Prostate gland (tissue), 2 donors: ENCODE measurements around the gene RHBDD2. TPM values are rescaled to one million over a fixed set of nuclear protein-coding genes. Genes with fewer than 3 reads are reported as not detected.
"Not testable (repeated sequence)": the region's sequence is repeated elsewhere in the genome, so short reads cannot be mapped to it uniquely, and the experiment has no call there.

Source experiments
- DNase-seq: peaks from one replicate; pipeline ENCODE4 v3.0.0-alpha.2; 2019; ENCODE audit warnings: low spot score
- H3K27ac ChIP-seq, 2 donors: fragments of 200-600 bp; sonication (generic); 2 replicates each; pipeline ENCODE4 v1.5.1; 2017 to 2019
- H3K27me3 ChIP-seq: fragments of 200-600 bp; sonication (generic); replicated peaks from 2 replicates; pipeline ENCODE4 v1.5.1; 2019; ENCODE audit not compliant: insufficient read depth
- H3K36me3 ChIP-seq, 2 donors: fragments of 200-600 bp; sonication (generic); 1 replicate in 1 of 2; 2 replicates in 1 of 2; pipeline versions ENCODE4 v1.5.1 to v1.8.1; 2017 to 2019
- H3K4me1 ChIP-seq: fragments of 200-600 bp; sonication (generic); replicated peaks from 2 replicates; pipeline ENCODE4 v1.5.1; 2019
- H3K4me3 ChIP-seq, 2 donors: fragments of 200-600 bp; sonication (generic); 2 replicates each; pipeline ENCODE4 v1.5.1; 2017 to 2019
- H3K9me3 ChIP-seq: fragments of 200-600 bp; sonication (generic); 2 replicates; pipeline ENCODE4 v1.5.1; 2017
- CTCF ChIP-seq, 4 experiments: fragments of 200-600 bp in 2 of 4; fragments of 450-650 bp in 2 of 4; sonication (generic) in 2 of 4; IDR thresholded peaks; 1 replicate in 3 of 4; 2 replicates in 1 of 4; pipeline ENCODE4 v1.5.1; 2016 to 2019; ENCODE audit warnings: antibody characterized with exemption in 4 of 4, mild to moderate bottlenecking in 2 of 4, moderate library complexity in 2 of 4
- POLR2A ChIP-seq: fragments of 450-650 bp; IDR thresholded peaks from one replicate; pipeline ENCODE4 v1.6.1; 2016; ENCODE audit warnings: antibody characterized with exemption, mild to moderate bottlenecking
- POLR2AphosphoS5 ChIP-seq: sonication (generic); formaldehyde crosslinking; IDR thresholded peaks from one replicate; pipeline ENCODE4 v1.6.1; 2017; ENCODE audit warnings: antibody characterized with exemption
- WGBS: methylation state at CpG from one replicate; pipeline ENCODE4 v1.1.5; 2018; 5-methylcytosine and 5-hydroxymethylcytosine counted together
- intact Hi-C: fragments of 100-400 bp; cut with DNase I; formaldehyde crosslinking; loops from one replicate; pipeline ENCODE4 v1.14.2; 2022
- total RNA-seq, 2 donors: library from RNA; depleted of rRNA; stranded (reverse); fragments of >200 nt; gene quantifications; one replicate each; pipeline ENCODE4 v1.1.0, GENCODE V29; 2016

Gene RHBDD2
- 100 to 1,000 TPM; 101 to 130 TPM for total RNA-seq

GRCh38 chr7:75878769-75879611 is at the start of gene RHBDD2:
Gene RHBDD2, plus strand, starts transcription at chr7:75879034. Its CDS starts 49 bp downstream, at chr7:75879083.
- peak within 1 kb of the TSS; percentile 94 for H3K27ac ChIP-seq
- under 1% methylated on average over 52 of the region's 65 CpGs for WGBS
- peak in 2 of 4 experiments; percentile 55 to 64 for TF ChIP-seq CTCF (IDR thresholded peaks at IDR 0.05)
- TF ChIP-seq POLR2A = peak; percentile 99
- TF ChIP-seq POLR2AphosphoS5 = peak; percentile 97
- DNase-seq = peak; percentile 94
- H3K4me1 ChIP-seq = no peaks in the 10 kb centered on the region
- H3K9me3 ChIP-seq = no peaks in the 10 kb centered on the region
- no peaks in the 10 kb centered on the region for H3K27me3 ChIP-seq
- intact Hi-C loops = loop anchor here (5.0 kb wide), 1 partner anchor 33 kb away; no protein-coding TSS in a partner anchor
- H3K4me3 ChIP-seq = peak within 1 kb of the TSS; percentile 74 to 90
- peaks cover 2 to 6% of the 10 kb centered on the region in 2 donors for H3K36me3 ChIP-seq

- H3K4me3 ChIP-seq, H3K27ac ChIP-seq, H3K27me3 ChIP-seq, H3K36me3 ChIP-seq, DNase-seq, H3K9me3 ChIP-seq, intact Hi-C loops, H3K4me1 ChIP-seq: not testable (repeated sequence)
- 77% methylated on average over 6 of the region's 6 CpGs for WGBS
These were observed 49.2 kb upstream of the RHBDD2 start for GRCh38 chr7:75829656-75830055.

- TF ChIP-seq POLR2A (no peak), CTCF (IDR thresholded peaks at IDR 0.05) (no peak), POLR2AphosphoS5 (no peak)
- Histone ChIP-seq H3K9me3 (no peaks in the 10 kb centered on the region), H3K36me3 (no peaks in the 10 kb centered on the region), H3K27ac (no peak overlapping the region), H3K4me3 (no peak overlapping the region), H3K27me3 (no peaks in the 10 kb centered on the region), H3K4me1 (no peaks in the 10 kb centered on the region)
- 71% methylated on average over 6 of the region's 6 CpGs for WGBS
- intact Hi-C loops = no loop called here
- no peak for DNase-seq
These were observed 47.9 kb upstream of the RHBDD2 start for GRCh38 chr7:75830978-75831377.

- DNase-seq, H3K27me3 ChIP-seq, intact Hi-C loops, H3K4me3 ChIP-seq, H3K36me3 ChIP-seq, H3K27ac ChIP-seq, H3K4me1 ChIP-seq, H3K9me3 ChIP-seq: not testable (repeated sequence)
- WGBS = 70% methylated on average over 6 of the region's 6 CpGs
These were observed 45.2 kb upstream of the RHBDD2 start for GRCh38 chr7:75833662-75834061.

- TF ChIP-seq POLR2A (no peak), POLR2AphosphoS5 (no peak)
- H3K27me3 ChIP-seq = no peaks in the 10 kb centered on the region
- H3K9me3 ChIP-seq = no peaks in the 10 kb centered on the region
- H3K36me3 ChIP-seq = no peaks in the 10 kb centered on the region
- H3K4me3 ChIP-seq = no peak overlapping the region
- H3K27ac ChIP-seq = no peak overlapping the region
- intact Hi-C loops = no loop called here
- no peak for DNase-seq
- 89% methylated on average over 29 of the region's 29 CpGs for WGBS
- no peaks in the 10 kb centered on the region for H3K4me1 ChIP-seq
These were observed 43.0 kb upstream of the RHBDD2 start for GRCh38 chr7:75835688-75836285.

- Histone ChIP-seq H3K36me3 (no peaks in the 10 kb centered on the region), H3K27ac (no peak overlapping the region), H3K4me3 (no peak overlapping the region), H3K27me3 (no peaks in the 10 kb centered on the region), H3K4me1 (no peaks in the 10 kb centered on the region), H3K9me3 (no peaks in the 10 kb centered on the region)
- WGBS = 84% methylated on average over 7 of the region's 7 CpGs
- intact Hi-C loops = no loop called here
- TF ChIP-seq CTCF (IDR thresholded peaks at IDR 0.05) (no peak), POLR2A (no peak)
- no peak for DNase-seq
These were observed 42.0 kb upstream of the RHBDD2 start for GRCh38 chr7:75836798-75837197.

- H3K9me3 ChIP-seq, H3K4me3 ChIP-seq, H3K36me3 ChIP-seq, H3K27me3 ChIP-seq, H3K4me1 ChIP-seq, H3K27ac ChIP-seq, intact Hi-C loops, DNase-seq: not testable (repeated sequence)
- 84% methylated on average over 14 of the region's 14 CpGs for WGBS
These were observed 40.4 kb upstream of the RHBDD2 start for GRCh38 chr7:75838281-75838930.
